Astrocyte (in vitro differentiated cells and primary cell): ENCODE measurements around the gene VAC14. TPM values are rescaled to one million over a fixed set of nuclear protein-coding genes. Genes with fewer than 3 reads are reported as not detected.

ENCODE experiments used
- DNase-seq: peaks from one replicate; pipeline ENCODE4 v3.0.0-alpha.2; 2010; ENCODE audit warnings: low read depth
- FAIRE-seq: peaks from 2 replicates; lab custom pipeline; 2011; peaks lifted over from hg19 to GRCh38; lab: Jason Lieb, UNC
- H2AFZ ChIP-seq: 2 replicates; pipeline ENCODE4 v1.6.0; 2012; ENCODE audit warnings: low read depth, low read length, inconsistent platforms
- H3K27ac ChIP-seq: 2 replicates; pipeline ENCODE4 v1.5.1; 2011; ENCODE audit warnings: low read depth, low read length, inconsistent platforms
- H3K27me3 ChIP-seq: 2 replicates; pipeline ENCODE4 v1.6.0; 2011; ENCODE audit warnings: low read length, inconsistent platforms; ENCODE audit not compliant: insufficient read depth
- H3K36me3 ChIP-seq: 2 replicates; pipeline ENCODE4 v1.5.1; 2011; ENCODE audit warnings: low read length, inconsistent platforms; ENCODE audit not compliant: insufficient read depth
- H3K4me1 ChIP-seq: 2 replicates; pipeline ENCODE4 v1.5.1; 2011; ENCODE audit warnings: low read length, inconsistent platforms; ENCODE audit not compliant: insufficient read depth
- H3K4me2 ChIP-seq: 2 replicates; pipeline ENCODE4 v1.6.0; 2012; ENCODE audit warnings: low read length, inconsistent platforms
- H3K4me3 ChIP-seq: 2 replicates; pipeline ENCODE4 v1.5.1; 2011; ENCODE audit warnings: low read depth, mild to moderate bottlenecking, low read length, inconsistent platforms; ENCODE audit not compliant: insufficient read depth
- H3K79me2 ChIP-seq: 2 replicates; pipeline ENCODE4 v1.6.0; 2012; ENCODE audit warnings: mild to moderate bottlenecking, low read length, inconsistent platforms; ENCODE audit not compliant: insufficient read depth
- H3K9ac ChIP-seq: 2 replicates; pipeline ENCODE4 v1.6.0; 2012; ENCODE audit warnings: mild to moderate bottlenecking, low read length, inconsistent platforms
- H3K9me3 ChIP-seq: 2 replicates; pipeline ENCODE4 v1.5.1; 2012; ENCODE audit warnings: low read depth, mild to moderate bottlenecking, low read length, inconsistent platforms; ENCODE audit not compliant: insufficient read depth
- H4K20me1 ChIP-seq: 2 replicates; pipeline ENCODE4 v1.6.0; 2012; ENCODE audit warnings: low read length, inconsistent platforms; ENCODE audit not compliant: insufficient read depth
- H3K27ac Mint-ChIP-seq: one replicate; pipeline ENCODE4 v1.8.0; 2021; ENCODE audit warnings: mild to moderate bottlenecking, mixed read lengths; ENCODE audit not compliant: unreplicated experiment
- H3K27me3 Mint-ChIP-seq: one replicate; pipeline ENCODE4 v1.8.0; 2021; ENCODE audit warnings: low read depth, mixed read lengths; ENCODE audit not compliant: unreplicated experiment
- H3K36me3 Mint-ChIP-seq: one replicate; pipeline ENCODE4 v1.8.0; 2021; ENCODE audit warnings: low read depth, mixed read lengths; ENCODE audit not compliant: unreplicated experiment
- H3K4me1 Mint-ChIP-seq: one replicate; pipeline ENCODE4 v1.8.0; 2021; ENCODE audit warnings: low read depth, mixed read lengths; ENCODE audit not compliant: unreplicated experiment
- H3K4me3 Mint-ChIP-seq: one replicate; pipeline ENCODE4 v1.8.0; 2021; ENCODE audit warnings: mild to moderate bottlenecking, moderate library complexity, mixed read lengths; ENCODE audit not compliant: unreplicated experiment
- H3K9me3 Mint-ChIP-seq: one replicate; pipeline ENCODE4 v1.8.0; 2021; ENCODE audit warnings: mild to moderate bottlenecking, mixed read lengths; ENCODE audit not compliant: unreplicated experiment
- EZH2 ChIP-seq: IDR thresholded peaks from 2 replicates; pipeline ENCODE4 v1.6.1; 2012; ENCODE audit warnings: mild to moderate bottlenecking, low read length, inconsistent platforms; ENCODE audit not compliant: insufficient read depth
- total RNA-seq: library from RNA; stranded (reverse); gene quantifications from 2 replicates; pipeline ENCODE4 v1.2.1, GENCODE V29; 2021
- TF ChIP-seq, protein P1 (sequence below): IDR thresholded peaks from 2 replicates; pipeline ENCODE4 v1.5.1; 2011; ENCODE audit warnings: low read depth, mild to moderate bottlenecking, inconsistent platforms, low read length, moderate library complexity; ENCODE audit not compliant: insufficient read depth

Gene VAC14
- total RNA-seq, 1 donor from 2014 or later = 27.8 TPM

DNA sequence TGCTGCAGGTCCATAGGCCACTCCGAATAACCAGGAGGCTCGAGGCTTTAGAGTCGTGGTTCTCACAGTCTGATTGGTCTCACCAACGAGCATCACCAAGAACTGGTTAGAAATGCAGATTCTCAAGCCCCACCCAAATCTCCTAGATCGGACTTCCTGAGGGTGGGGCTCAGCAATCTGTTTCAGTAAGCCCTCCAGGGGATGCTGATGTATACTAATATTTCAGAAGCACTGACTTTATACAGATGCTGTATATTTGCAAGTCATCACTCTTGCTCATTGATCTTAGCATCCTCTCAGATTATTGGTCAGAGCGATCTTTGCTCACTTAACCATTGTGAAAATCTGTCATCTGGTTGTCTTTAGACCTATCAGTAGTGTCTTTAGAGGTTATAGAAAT is 4.4 kb upstream of the VAC14 start:
- H3K9me3 Mint-ChIP-seq = peaks cover 2% of the 10 kb centered on the region
- Histone ChIP-seq H3K79me2 (peaks cover 6% of the 10 kb centered on the region), H3K4me1 (peaks cover 32% of the 10 kb centered on the region), H3K4me2 (peak overlapping the region; percentile 64), H2AFZ (no peak overlapping the region), H3K9me3 (no peaks in the 10 kb centered on the region), H3K4me3 (no peak overlapping the region), H4K20me1 (no peaks in the 10 kb centered on the region), H3K36me3 (no peaks in the 10 kb centered on the region), H3K27ac (peak overlapping the region; percentile 91), H3K27me3 (no peaks in the 10 kb centered on the region), H3K9ac (peak overlapping the region; percentile 61)
- H3K36me3 Mint-ChIP-seq = peaks cover 2% of the 10 kb centered on the region
- no peak overlapping the region for H3K4me3 Mint-ChIP-seq
- TF ChIP-seq, protein P1, sequence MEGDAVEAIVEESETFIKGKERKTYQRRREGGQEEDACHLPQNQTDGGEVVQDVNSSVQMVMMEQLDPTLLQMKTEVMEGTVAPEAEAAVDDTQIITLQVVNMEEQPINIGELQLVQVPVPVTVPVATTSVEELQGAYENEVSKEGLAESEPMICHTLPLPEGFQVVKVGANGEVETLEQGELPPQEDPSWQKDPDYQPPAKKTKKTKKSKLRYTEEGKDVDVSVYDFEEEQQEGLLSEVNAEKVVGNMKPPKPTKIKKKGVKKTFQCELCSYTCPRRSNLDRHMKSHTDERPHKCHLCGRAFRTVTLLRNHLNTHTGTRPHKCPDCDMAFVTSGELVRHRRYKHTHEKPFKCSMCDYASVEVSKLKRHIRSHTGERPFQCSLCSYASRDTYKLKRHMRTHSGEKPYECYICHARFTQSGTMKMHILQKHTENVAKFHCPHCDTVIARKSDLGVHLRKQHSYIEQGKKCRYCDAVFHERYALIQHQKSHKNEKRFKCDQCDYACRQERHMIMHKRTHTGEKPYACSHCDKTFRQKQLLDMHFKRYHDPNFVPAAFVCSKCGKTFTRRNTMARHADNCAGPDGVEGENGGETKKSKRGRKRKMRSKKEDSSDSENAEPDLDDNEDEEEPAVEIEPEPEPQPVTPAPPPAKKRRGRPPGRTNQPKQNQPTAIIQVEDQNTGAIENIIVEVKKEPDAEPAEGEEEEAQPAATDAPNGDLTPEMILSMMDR = no peak
- no peak for TF ChIP-seq EZH2
- DNase-seq (no peak), FAIRE-seq (no peak)
- peak overlapping the region; percentile 59 for H3K27ac Mint-ChIP-seq
- H3K4me1 Mint-ChIP-seq = peaks cover 21% of the 10 kb centered on the region
- peaks cover 17% of the 10 kb centered on the region for H3K27me3 Mint-ChIP-seq

DNA sequence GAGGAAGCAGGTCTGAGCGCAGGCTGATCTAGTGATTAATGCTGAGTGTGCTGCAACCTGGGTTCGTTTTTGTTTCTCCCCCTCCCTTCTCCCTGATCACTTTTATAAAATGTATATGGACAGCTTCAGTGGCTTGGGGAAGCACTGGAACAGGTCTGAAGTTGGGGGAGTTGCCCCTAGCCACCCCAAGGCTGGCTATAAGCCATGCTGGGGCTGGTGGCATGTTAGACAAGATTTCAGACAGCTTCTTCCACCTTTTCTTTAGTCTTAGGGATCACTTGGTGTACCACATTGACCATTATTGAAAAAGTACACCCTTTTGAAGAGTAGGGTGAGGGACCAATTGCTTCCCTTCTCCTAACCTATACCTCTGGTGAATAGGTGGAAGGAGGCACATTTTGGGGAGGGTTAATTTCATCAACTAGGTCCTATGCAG is 3.8 kb upstream of the VAC14 start:
- Mint-ChIP-seq H3K4me3 (no peak overlapping the region), H3K27ac (peak overlapping the region; percentile 59), H3K4me1 (peaks cover 23% of the 10 kb centered on the region), H3K27me3 (peaks cover 12% of the 10 kb centered on the region), H3K9me3 (peaks cover 2% of the 10 kb centered on the region), H3K36me3 (peaks cover 2% of the 10 kb centered on the region)
- peaks cover 12% of the 10 kb centered on the region for H3K79me2 ChIP-seq
- H3K27ac ChIP-seq = peak overlapping the region; percentile 91
- peak overlapping the region; percentile 61 for H3K9ac ChIP-seq
- H3K36me3 ChIP-seq = no peaks in the 10 kb centered on the region
- FAIRE-seq (no peak), DNase-seq (no peak)
- H3K4me3 ChIP-seq = peak overlapping the region; percentile 1
- H4K20me1 ChIP-seq = no peaks in the 10 kb centered on the region
- H3K9me3 ChIP-seq = no peaks in the 10 kb centered on the region
- H3K4me1 ChIP-seq = peaks cover 36% of the 10 kb centered on the region
- H3K27me3 ChIP-seq = no peaks in the 10 kb centered on the region
- H3K4me2 ChIP-seq = peak overlapping the region; percentile 64
- TF ChIP-seq, protein P1 = no peak
- TF ChIP-seq EZH2 = no peak
- peak overlapping the region; percentile 19 for H2AFZ ChIP-seq

DNA sequence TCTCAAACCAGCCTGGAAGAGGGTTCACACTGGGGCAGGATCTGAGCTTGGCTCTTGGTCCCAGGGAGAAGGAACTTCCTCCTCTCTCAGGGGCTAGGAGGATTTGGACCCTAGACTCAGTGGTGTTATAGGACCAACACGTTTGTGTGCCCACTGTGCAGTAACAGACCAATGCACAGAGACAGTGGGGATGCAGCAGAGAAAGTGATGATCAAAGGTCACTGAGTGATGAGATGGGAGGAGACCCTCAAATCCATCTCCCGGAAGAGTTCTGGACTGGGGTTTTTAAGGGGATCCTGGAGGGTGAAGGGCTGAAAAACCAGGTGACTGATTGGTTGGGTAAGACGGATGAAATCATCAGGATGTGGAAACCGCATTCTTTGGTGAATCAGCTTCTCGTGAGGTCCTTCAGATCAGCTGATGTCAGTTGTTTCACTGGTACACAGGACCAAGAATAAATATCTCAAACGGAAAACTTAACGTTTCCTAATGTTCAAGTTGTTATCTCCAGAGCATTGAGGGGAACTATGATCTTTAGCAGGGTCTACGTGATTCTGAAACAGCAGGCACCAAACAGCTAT is 3.3 kb upstream of the VAC14 start:
- Histone ChIP-seq H3K9me3 (no peaks in the 10 kb centered on the region), H3K79me2 (peaks cover 17% of the 10 kb centered on the region), H3K27me3 (no peaks in the 10 kb centered on the region), H3K4me1 (peaks cover 36% of the 10 kb centered on the region), H3K4me2 (peak overlapping the region; percentile 64), H3K36me3 (no peaks in the 10 kb centered on the region), H2AFZ (peak overlapping the region; percentile 19), H3K9ac (peak overlapping the region; percentile 61), H4K20me1 (peaks cover 3% of the 10 kb centered on the region), H3K27ac (peak overlapping the region; percentile 91), H3K4me3 (peak overlapping the region; percentile 1)
- no peak for FAIRE-seq
- Mint-ChIP-seq H3K36me3 (peaks cover 2% of the 10 kb centered on the region), H3K4me1 (peaks cover 26% of the 10 kb centered on the region), H3K27ac (peak overlapping the region; percentile 59), H3K27me3 (peaks cover 9% of the 10 kb centered on the region), H3K9me3 (peaks cover 2% of the 10 kb centered on the region), H3K4me3 (no peak overlapping the region)
- peak; percentile 92 for DNase-seq
- TF ChIP-seq, protein P1 = no peak
- TF ChIP-seq EZH2 = no peak
